AG09309 (cell line): Measurements from ENCODE around the gene METTL25B.

ENCODE experiments used
- DNase-seq: peaks from one replicate; pipeline ENCODE4 v3.0.0-alpha.2; 2010; ENCODE audit warnings: low read depth
- H3K4me3 ChIP-seq: 2 replicates; pipeline ENCODE4 v1.5.1; 2011; ENCODE audit warnings: mild to moderate bottlenecking, low read depth, low read length, moderate library complexity; ENCODE audit not compliant: control insufficient read depth
- TF ChIP-seq, protein P1 (sequence below): IDR thresholded peaks from 2 replicates; pipeline ENCODE4 v1.5.1; 2011; ENCODE audit warnings: mild to moderate bottlenecking, low read depth, low read length, inconsistent platforms; ENCODE audit not compliant: insufficient read depth, control insufficient read depth; ENCODE audit errors: missing control alignments

METTL25B gene

DNA sequence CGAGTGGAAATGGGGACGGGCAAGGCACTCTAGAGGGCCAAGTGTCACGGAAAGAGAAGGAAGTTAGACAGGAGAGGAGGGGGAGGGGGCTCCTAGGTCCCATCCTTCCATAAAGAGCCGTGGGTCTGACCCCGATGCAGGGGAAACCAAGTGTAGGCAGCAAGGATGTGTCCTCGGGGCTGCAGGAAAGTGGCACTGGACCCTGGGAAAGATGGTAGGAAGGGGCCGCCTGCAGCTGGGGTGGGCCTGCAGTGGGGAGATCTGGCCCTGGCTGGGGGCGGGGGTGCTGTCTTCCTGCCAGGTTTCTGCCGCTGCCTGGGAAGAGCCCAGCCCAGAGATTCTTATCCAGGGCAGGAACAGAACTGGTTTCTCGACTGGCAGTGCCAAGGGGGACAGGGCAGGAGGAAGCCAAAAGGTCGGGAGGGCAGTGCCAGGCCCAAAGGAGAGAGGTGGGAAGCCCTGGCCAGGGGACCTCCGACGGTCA, 35.8 kb upstream of the METTL25B start:
- H3K4me3 ChIP-seq, result no peak overlapping the region
- TF ChIP-seq, protein P1, sequence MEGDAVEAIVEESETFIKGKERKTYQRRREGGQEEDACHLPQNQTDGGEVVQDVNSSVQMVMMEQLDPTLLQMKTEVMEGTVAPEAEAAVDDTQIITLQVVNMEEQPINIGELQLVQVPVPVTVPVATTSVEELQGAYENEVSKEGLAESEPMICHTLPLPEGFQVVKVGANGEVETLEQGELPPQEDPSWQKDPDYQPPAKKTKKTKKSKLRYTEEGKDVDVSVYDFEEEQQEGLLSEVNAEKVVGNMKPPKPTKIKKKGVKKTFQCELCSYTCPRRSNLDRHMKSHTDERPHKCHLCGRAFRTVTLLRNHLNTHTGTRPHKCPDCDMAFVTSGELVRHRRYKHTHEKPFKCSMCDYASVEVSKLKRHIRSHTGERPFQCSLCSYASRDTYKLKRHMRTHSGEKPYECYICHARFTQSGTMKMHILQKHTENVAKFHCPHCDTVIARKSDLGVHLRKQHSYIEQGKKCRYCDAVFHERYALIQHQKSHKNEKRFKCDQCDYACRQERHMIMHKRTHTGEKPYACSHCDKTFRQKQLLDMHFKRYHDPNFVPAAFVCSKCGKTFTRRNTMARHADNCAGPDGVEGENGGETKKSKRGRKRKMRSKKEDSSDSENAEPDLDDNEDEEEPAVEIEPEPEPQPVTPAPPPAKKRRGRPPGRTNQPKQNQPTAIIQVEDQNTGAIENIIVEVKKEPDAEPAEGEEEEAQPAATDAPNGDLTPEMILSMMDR, result no peak
- DNase-seq, result no peak

DNA sequence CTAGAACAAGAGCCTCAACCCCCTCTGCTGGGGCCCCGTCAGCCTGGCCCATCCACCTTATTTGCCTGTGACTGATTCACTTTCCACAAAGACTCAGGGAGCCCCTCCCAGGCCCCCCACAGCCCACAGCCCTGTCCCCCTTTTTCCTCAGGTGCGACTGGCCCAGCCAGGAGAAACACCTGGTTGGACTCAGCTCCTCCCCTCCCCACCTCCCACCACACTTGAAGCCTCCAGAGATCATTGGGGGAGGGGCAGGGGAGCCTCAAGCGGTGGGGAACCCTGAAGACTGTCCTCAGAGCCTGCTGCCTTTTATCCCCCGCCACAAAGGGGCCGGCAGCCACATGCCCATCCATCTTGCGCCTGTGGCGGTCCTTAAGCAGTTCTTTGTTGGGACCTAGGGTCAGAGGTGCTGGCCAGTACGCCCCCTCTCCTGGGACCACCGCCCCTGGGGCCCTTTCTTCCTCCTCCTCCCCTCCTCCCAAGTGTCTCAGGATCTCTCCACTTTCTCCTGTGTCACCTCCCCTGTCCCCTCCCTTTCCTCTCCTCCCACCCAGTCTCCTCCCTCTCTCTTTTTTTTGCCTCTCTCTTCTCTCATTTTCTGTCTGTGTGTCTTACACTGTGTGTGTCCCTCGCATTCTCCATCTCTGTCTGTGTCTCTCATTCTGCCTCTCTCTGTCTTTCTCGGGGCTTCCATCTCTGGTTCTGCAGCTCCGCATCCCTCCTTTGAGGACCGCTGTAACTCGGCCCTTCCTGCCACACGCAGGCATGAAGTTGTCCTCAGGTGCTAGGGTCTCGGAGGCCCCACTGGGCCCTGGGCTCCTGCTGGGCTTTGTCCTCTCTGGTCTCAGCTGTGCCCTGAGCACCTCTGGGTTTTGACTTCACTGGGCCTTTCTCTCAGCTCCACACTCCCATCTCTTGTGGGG, 35.1 kb upstream of the METTL25B start:
- H3K4me3 ChIP-seq, result no peak overlapping the region
- TF ChIP-seq, protein P1, result no peak
- DNase-seq, result no peak

DNA sequence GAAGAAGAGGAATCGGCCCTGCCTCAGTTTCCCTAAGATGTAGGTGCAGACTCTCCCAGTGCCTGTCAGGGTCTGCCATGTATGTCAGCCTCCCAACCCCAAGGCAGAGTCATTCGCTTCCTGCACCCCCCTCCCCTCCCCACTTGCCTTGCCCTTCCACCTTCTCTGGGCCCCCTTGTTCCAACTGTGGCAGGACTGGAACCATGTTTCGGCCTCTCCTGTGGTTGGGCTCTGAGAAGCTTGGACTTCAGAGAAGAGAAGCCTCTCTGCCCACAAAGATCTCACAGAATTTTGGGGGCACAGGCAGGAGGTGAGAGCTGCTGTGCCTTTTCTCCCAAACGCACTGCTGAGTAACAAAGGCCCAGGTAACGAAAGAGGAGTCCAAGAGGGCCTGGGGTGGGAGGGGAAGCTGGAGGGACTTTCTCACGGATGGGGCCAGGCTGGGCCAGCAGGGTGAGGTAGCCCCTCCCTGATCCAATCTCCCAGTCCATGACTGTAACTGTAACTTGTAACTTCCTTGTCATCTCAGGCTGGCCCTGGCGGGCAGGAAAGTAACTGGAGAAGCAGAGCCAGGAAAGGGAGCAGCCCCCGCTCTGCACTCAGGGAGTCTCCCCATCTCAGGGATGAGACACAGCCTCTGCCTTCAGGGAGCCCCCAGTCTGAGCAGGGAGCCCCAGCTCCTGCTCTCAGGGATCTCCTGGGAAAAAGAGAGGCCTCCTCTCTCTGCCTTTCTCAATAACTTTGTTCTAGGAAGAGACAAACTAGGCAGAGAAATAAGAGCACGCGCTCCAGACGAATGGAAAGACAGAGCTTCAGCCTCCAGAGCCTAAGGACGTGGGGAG, 34.2 kb upstream of the METTL25B start:
- DNase-seq, result no peak
- TF ChIP-seq, protein P1, result no peak
- no peak overlapping the region for H3K4me3 ChIP-seq

DNA sequence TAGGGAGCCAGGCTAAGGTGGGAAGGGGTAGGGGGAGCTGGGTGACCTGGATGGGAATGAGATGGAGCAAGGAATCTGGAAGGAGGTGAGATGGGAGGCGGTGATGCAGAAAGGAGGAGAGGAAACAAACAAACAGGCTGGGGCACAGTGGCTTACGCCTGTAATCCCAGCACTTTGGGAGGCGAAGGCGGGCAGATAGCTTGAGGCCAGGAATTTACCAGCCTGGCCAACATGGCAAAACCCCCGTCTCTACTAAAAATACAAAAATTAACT, 33.6 kb upstream of the METTL25B start:
- no peak for DNase-seq
- no peak overlapping the region for H3K4me3 ChIP-seq
- TF ChIP-seq, protein P1, result no peak

DNA sequence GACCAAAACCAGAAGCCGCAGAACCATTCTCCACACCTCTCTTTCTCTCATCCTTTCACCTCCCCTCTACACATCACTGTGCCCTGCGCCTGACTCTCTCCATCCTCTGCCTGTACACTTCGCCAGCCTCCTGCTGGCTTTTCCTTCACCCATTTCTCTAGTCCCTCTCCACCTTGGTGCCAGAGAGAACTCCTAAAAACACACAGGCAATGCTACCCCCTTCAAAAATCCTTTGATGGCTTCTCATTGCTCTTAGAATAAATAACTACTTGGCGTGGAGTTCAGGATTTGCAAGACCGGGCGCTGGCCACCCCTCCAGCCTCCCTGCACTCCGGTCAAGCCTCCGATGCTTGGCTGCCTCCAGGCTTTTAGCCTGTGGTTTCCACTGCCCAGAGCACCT, 31.5 kb upstream of the METTL25B start:
- no peak for DNase-seq
- no peak overlapping the region for H3K4me3 ChIP-seq
- TF ChIP-seq, protein P1, result no peak

DNA sequence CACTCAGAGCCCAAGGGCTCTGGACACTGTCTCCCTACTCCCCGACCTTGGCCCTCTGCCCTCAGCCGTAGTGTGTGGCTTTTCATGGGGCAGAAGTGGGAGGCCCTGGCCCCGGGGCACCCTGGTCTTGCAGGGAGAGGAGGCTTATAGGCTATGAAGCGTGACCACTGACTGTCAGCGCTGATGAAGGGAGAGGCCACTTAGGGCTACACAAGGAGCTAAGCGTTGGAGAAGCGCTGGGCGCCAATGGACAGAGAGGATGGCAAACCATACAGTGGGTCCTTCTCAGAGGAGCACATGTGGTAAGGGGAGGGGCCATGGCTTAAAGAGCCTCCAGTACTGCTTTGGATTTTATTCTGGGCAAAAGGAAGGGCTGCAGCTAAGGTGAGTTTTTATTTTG, 30.8 kb upstream of the METTL25B start:
- no peak for DNase-seq
- no peak overlapping the region for H3K4me3 ChIP-seq
- TF ChIP-seq, protein P1, result no peak
